ENCODE results near the gene DRG1.
"Not testable (repeated sequence)": the region's sequence is repeated elsewhere in the genome, so short reads cannot be mapped to it uniquely, and the experiment has no call there.

Gene DRG1

DNA sequence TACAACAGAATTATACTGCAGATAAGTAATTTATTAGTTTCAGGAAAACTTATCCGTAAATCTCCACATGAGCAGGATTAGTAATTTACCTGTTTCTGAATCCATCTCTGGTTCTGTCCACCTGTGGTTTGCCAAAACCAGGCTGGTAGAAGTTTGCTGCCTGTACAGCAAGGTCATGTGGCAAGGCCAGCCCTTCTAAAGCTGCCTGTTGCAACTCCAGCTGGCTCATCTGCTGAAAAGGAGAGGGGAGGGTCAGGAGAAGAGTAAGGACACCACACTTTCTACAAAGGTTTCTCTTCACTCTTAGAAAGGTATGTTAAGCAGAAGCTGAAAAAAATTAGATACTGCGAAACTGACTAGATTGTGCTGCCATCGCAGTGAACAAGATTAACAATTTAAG lies 47.9 kb downstream of the DRG1 start:
- Mint-ChIP-seq H3K27ac (no peak overlapping the region), H3K9me3 (no peaks in the 10 kb centered on the region), H3K27me3 (no peaks in the 10 kb centered on the region), H3K4me3 (no peak overlapping the region), H3K36me3 (ENCODE audit: insufficient read depth) (peaks cover 19% of the 10 kb centered on the region), H3K4me1 (ENCODE audit: low read depth in 2 of 2) (no peaks in the 10 kb centered on the region)
- ATAC-seq (replicated peaks) = no peak
- no peak for DNase-seq

DNA sequence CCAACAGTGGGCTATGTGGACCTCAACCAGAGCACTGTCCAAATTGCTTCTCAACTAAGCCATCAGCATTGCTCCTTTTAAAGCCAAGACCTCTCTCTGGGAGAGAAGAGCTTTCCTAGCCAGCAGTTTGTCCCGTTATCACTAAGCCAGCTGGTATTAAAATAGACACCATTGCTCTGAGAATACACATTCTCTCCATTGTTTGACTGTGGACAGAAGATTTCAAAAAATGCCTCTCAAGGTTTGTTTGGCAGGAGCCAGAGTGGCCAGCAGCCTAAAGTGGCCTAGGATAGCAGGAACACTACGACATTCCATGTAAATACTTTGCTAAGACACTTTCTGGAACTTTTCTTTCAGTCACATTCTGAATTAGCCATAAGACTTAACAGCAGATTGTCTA lies 49.0 kb downstream of the DRG1 start:
- H3K36me3 Mint-ChIP-seq (ENCODE audit: insufficient read depth) = peaks cover 26% of the 10 kb centered on the region
- no peaks in the 10 kb centered on the region for H3K27me3 Mint-ChIP-seq

DNA sequence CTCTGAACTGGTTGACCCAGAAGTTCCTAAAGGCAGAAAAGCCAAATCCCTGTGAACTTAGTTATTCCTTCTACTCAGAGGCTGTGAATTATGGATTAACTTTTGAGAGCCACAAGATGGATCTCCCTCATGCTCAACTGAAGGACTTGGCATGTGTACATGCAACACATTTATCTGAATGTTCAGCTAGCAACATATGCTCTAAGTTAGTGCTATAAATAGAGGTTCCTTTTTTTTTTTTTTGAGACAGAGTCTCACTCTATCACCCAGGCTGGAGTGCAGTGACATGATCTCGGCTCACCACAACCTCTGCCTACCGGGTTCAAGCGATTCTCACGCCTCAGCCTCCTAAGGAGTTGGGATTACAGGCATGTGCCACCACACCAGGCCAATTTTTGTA lies 50.1 kb downstream of the DRG1 start:
- Mint-ChIP-seq H3K4me3 (no peak overlapping the region), H3K9me3 (no peaks in the 10 kb centered on the region)
- DNase-seq = no peak

More for the DNA sequence above, 49.0 kb downstream of the DRG1 start:
- DNase-seq = no peak
- Mint-ChIP-seq H3K4me3 (no peak overlapping the region), H3K4me1 (ENCODE audit: low read depth in 2 of 2) (no peaks in the 10 kb centered on the region), H3K27ac (no peak overlapping the region), H3K9me3 (no peaks in the 10 kb centered on the region)
- no peak for ATAC-seq (replicated peaks)

DNA sequence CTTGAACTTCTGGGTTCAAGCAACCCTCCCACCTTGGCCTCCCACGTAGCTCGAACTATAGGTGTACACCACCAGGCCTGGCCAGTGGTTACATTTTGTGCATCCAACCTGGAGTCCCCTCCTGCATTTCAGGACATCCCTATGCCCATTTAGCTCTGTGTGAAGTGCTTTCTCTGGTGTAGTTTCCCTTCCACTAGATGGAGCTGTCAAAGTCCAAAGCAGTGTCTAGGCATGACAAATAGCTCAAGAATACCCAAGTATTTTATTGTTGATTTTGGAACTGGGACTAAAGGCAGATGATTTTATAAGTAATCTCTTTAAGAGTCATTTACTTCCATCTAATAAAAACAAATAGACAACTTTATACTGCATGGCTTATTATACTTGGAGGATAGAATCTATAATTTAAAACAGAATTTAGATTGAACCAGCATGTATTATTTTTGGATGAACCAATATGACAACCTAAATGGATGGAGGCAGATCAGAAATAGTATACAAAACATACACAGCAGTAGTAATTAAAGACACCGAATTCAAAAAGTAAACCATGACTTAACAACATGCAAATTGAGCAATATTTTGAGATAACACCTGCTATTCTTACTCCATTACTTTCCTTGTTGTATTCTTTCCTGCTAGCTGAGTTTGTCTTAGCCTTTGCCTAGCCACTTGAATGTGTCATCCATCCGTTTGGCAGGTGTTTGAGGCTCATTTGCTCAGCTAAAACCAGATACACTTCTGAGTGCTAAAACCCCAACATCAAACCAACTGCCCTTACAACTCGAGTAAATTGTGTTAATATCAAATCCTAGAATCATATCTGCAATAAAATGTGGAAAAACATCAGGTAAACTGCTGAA lies 52.5 kb downstream of the DRG1 start:
- DNase-seq (peak in 1 of 3 experiments; percentile 1), ATAC-seq (replicated peaks) (peak; percentile 55)
- H3K9me3 Mint-ChIP-seq = no peaks in the 10 kb centered on the region
- no peaks in the 10 kb centered on the region for H3K27me3 Mint-ChIP-seq
- no peaks in the 10 kb centered on the region for H3K4me1 Mint-ChIP-seq (ENCODE audit: low read depth in 2 of 2)
- peak overlapping the region; percentile 2 to 3 for H3K27ac Mint-ChIP-seq
- H3K4me3 Mint-ChIP-seq = no peak overlapping the region
- H3K36me3 Mint-ChIP-seq (ENCODE audit: insufficient read depth) = peaks cover 46% of the 10 kb centered on the region

More for the DNA sequence above, 50.1 kb downstream of the DRG1 start:
- no peaks in the 10 kb centered on the region for H3K4me1 Mint-ChIP-seq (ENCODE audit: low read depth in 2 of 2)
- ATAC-seq (replicated peaks) = no peak
- H3K27me3 Mint-ChIP-seq = no peaks in the 10 kb centered on the region
- peak overlapping the region in 1 of 2 donors; percentile 35 for H3K27ac Mint-ChIP-seq
- peaks cover 31% of the 10 kb centered on the region for H3K36me3 Mint-ChIP-seq (ENCODE audit: insufficient read depth)

DNA sequence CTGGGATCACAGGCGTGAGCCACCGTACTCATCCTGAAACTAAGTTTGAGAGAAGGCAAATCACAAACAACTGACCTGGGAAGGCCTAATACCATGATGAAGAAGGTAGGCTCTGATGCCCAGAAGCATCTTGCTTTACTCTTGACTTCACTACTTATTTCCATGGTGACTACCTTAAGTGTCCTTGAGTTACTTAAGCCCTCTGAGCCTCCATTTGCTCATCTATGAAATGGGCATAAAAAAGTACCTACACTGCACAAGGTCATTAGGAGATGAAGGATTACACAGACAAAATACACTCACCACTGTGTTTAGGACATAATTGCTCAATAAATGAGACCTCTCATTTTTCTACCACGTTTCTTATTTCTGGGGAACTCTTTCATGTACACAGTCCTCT lies 62.3 kb downstream of the DRG1 start:
- DNase-seq (no peak), ATAC-seq (replicated peaks) (no peak)
- no peaks in the 10 kb centered on the region for H3K4me1 Mint-ChIP-seq (ENCODE audit: low read depth in 2 of 2)
- H3K27me3 Mint-ChIP-seq = no peaks in the 10 kb centered on the region
- peak overlapping the region in 1 of 2 donors; percentile 30 for H3K27ac Mint-ChIP-seq
- peaks cover 78% of the 10 kb centered on the region for H3K36me3 Mint-ChIP-seq (ENCODE audit: insufficient read depth)
- H3K9me3 Mint-ChIP-seq = no peaks in the 10 kb centered on the region
- no peak overlapping the region for H3K4me3 Mint-ChIP-seq

DNA sequence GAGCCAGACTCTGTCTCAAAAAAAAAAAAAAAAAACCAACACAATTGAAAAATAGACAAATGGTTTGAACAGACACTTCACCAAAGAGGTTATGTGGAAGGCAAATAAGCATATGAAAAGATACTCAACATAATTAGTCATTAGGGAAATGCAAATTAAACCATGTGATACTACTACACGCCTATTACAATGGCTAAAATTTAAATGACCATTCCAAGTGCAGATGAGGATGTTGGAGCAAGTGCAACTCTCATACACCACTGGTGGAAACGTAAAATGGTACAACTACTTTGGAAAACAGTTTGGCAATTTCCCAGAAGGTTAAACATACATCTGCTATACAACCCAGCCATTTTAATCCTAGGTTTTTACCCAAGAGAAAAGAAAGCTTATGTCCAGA lies 65.9 kb downstream of the DRG1 start:
- peaks cover 77% of the 10 kb centered on the region for H3K36me3 Mint-ChIP-seq (ENCODE audit: insufficient read depth)
- ATAC-seq (replicated peaks) (no peak), DNase-seq (no peak)
- H3K9me3 Mint-ChIP-seq = no peaks in the 10 kb centered on the region
- H3K27ac Mint-ChIP-seq = no peak overlapping the region
- H3K4me3 Mint-ChIP-seq = no peak overlapping the region
- no peaks in the 10 kb centered on the region for H3K4me1 Mint-ChIP-seq (ENCODE audit: low read depth in 2 of 2)
- H3K27me3 Mint-ChIP-seq = no peaks in the 10 kb centered on the region

DNA sequence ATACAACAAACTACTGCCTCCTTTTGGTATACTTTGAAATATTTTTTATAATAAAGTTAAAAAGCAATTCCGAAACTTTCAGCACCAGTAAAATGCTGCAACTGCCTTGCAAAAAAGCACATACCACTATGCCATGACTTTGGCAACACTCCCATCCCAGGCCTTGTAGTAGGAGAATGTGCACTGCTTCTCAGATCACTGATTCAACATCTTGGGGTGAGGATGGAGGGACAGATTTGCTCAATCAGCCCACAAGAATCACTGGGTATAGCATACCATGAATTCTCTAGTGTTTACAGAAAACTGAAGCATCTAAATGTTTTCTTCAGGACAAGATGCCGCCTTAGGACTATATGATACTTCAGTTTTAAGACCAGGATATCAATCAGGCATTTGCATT lies 75.3 kb downstream of the DRG1 start:
- Mint-ChIP-seq H3K36me3 (ENCODE audit: insufficient read depth) (peaks cover 60% of the 10 kb centered on the region), H3K4me1 (ENCODE audit: low read depth in 2 of 2) (peaks cover 2 to 21% of the 10 kb centered on the region in 2 donors), H3K9me3 (no peaks in the 10 kb centered on the region), H3K27me3 (no peaks in the 10 kb centered on the region), H3K27ac (no peak overlapping the region), H3K4me3 (no peak overlapping the region)
- no peak for DNase-seq
- no peak for ATAC-seq (replicated peaks)

DNA sequence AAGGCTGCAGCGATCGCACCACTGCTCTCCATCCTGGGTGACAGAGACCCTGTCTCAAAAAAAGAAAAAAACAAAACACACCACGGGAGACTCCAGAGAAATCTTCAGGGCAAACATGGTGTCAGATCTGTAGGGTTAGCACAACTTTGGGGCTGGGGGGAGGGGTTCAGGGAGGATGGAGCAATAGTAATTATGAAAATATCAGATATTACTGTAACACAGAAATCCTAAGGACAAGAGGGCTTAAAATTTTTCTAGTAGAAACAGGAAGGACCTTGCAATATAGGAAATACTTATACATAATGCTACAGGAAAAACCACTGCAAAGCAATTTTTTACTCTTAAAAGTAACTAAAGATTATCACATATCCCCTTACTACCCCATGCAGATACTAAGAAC lies 76.4 kb downstream of the DRG1 start:
- no peak for ATAC-seq (replicated peaks)
- Mint-ChIP-seq H3K27me3 (no peaks in the 10 kb centered on the region), H3K4me1 (ENCODE audit: low read depth in 2 of 2) (peaks cover 2 to 21% of the 10 kb centered on the region in 2 donors), H3K4me3 (no peak overlapping the region), H3K36me3 (ENCODE audit: insufficient read depth) (peaks cover 56% of the 10 kb centered on the region), H3K27ac (peak overlapping the region in 1 of 2 donors; percentile 92), H3K9me3 (no peaks in the 10 kb centered on the region)
- no peak for DNase-seq

DNA sequence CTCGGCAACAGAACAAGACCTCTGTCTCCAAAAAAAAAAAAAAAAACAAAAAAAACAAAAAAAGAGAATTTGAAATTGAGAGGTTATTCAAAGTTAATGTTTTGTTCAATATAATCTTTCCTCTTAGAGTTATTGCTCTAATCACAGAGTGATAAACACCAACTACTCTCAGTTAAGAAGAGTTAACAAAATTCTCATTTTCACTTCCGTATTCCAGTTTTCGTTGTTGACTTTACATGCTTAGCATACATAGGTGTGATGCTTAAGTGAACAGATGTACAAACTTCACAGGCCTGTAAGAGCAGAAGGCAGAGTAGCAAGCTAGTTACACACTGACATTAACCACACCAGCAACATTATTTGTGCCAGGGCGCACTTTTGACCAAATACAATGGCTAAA lies 77.9 kb downstream of the DRG1 start:
- no peaks in the 10 kb centered on the region for H3K27me3 Mint-ChIP-seq
- H3K4me3 Mint-ChIP-seq = no peak overlapping the region
- H3K27ac Mint-ChIP-seq = peak overlapping the region in 1 of 2 donors; percentile 62
- ATAC-seq (replicated peaks) (no peak), DNase-seq (no peak)
- peaks cover 2 to 18% of the 10 kb centered on the region in 2 donors for H3K4me1 Mint-ChIP-seq (ENCODE audit: low read depth in 2 of 2)
- peaks cover 58% of the 10 kb centered on the region for H3K36me3 Mint-ChIP-seq (ENCODE audit: insufficient read depth)
- H3K9me3 Mint-ChIP-seq = no peaks in the 10 kb centered on the region

DNA sequence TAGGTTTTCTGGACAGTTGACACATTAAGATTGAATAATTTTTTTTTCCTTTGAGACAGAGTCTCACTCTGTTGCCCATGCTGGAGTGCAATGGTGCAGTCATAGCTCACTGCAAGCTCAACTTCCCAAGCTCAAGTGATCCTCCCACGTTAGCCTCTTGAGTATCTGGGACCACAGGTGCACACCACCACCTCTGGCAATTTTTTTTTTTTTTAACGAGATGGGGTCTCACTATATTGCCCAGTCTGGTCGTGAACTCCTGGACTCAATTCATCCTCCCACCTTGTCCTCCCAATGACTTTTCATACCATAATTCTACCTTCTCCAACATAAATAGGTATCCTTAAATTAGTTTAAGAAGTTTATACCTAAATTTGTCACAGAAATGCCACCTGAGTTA lies 81.7 kb downstream of the DRG1 start:
- Mint-ChIP-seq H3K27me3 (no peaks in the 10 kb centered on the region), H3K4me1 (ENCODE audit: low read depth in 2 of 2) (peaks cover 13 to 32% of the 10 kb centered on the region in 2 donors), H3K4me3 (no peak overlapping the region), H3K9me3 (no peaks in the 10 kb centered on the region), H3K36me3 (ENCODE audit: insufficient read depth) (peaks cover 75% of the 10 kb centered on the region), H3K27ac (no peak overlapping the region)
- DNase-seq (no peak), ATAC-seq (replicated peaks) (no peak)

DNA sequence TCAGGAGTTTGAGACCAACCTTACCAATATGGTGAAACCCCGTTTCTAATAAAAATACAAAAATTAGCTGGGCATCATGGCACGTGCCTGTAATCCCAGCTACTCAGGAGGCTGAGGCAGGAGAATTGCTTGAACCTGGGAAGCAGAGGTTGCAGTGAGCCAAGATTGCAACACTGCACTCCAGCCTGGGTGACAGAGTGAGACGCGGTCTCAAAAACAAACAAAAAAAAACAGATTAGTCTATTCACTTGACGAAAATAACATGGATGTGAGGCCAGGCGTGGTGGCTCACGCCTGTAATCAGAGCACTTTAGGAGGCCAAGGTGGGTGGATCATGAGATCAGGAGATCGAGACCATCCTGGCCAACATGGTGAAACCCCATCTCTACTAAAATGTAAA lies 83.1 kb downstream of the DRG1 start:
- Mint-ChIP-seq H3K4me1 (ENCODE audit: low read depth in 2 of 2) (peaks cover 11 to 28% of the 10 kb centered on the region in 2 donors), H3K27ac (peak overlapping the region; percentile 19 to 74), H3K36me3 (ENCODE audit: insufficient read depth) (peaks cover 78% of the 10 kb centered on the region)
- not testable (repeated sequence) for H3K4me3 Mint-ChIP-seq; DNase-seq; ATAC-seq (replicated peaks); H3K9me3 Mint-ChIP-seq; H3K27me3 Mint-ChIP-seq
